SK-N-SH (cell line): ENCODE measurements around the gene HOXD10. TPM values are rescaled to one million over a fixed set of nuclear protein-coding genes. Genes with fewer than 3 reads are reported as not detected.

Experiments used
- CTCF ChIA-PET: fragments of 300-600, 350-600 bp; formaldehyde crosslinking; extraction: SDS; loops from one replicate; lab custom pipeline; 2021; lab: Yijun Ruan, JAX
- POLR2A ChIA-PET: fragments of 350-600 bp; sonication (Branson Sonifier 250); formaldehyde crosslinking; extraction: SDS; loops from one replicate; lab custom pipeline; 2020; ENCODE audit warnings: antibody characterized with exemption, inconsistent platforms; lab: Yijun Ruan, JAX
- DNase-seq: peaks from one replicate; pipeline ENCODE4 v3.0.0; 2012
- H2AFZ ChIP-seq: fragments of 200-600 bp; sonication (generic); 2 replicates; pipeline ENCODE4 v1.8.1; 2016; ENCODE audit warnings: antibody characterized with exemption, mild to moderate bottlenecking, low read depth
- H3F3A ChIP-seq: fragments of 200-600 bp; sonication (generic); replicated peaks from 2 replicates; pipeline ENCODE3; 2016; ENCODE audit warnings: antibody characterized with exemption, mild to moderate bottlenecking; ENCODE audit not compliant: insufficient read depth
- H3K27ac ChIP-seq, 2 experiments: fragments of 200-500 bp in 1 of 2; fragments of 200-600 bp in 1 of 2; sonication (Bioruptor generic) in 1 of 2; sonication (generic), shearing (Covaris generic) in 1 of 2; 2 replicates each; pipeline versions ENCODE4 v1.5.1 to v1.6.1; 2014 to 2016; ENCODE audit warnings: low read depth in 2 of 2, inconsistent platforms in 1 of 2, low read length in 1 of 2, mild to moderate bottlenecking in 1 of 2, mixed read lengths in 1 of 2
- H3K27me3 ChIP-seq: fragments of 200-600 bp; sonication (generic), shearing (Covaris generic); 2 replicates; pipeline ENCODE4 v1.6.1; 2016; ENCODE audit warnings: mixed run types; ENCODE audit not compliant: insufficient read depth
- H3K36me3 ChIP-seq, 2 experiments: fragments of 200-500 bp in 1 of 2; fragments of 200-600 bp in 1 of 2; sonication (Bioruptor generic) in 1 of 2; sonication (generic) in 1 of 2; replicated peaks in 1 of 2; 2 replicates each; pipeline versions ENCODE3 to v1.5.1; 2014 to 2016; ENCODE audit warnings: low read length in 1 of 2, mild to moderate bottlenecking in 1 of 2; ENCODE audit not compliant: insufficient read depth in 2 of 2, control insufficient read depth in 1 of 2
- H3K4me1 ChIP-seq, 2 experiments: fragments of 200-500 bp in 1 of 2; fragments of 200-600 bp in 1 of 2; sonication (Bioruptor generic) in 1 of 2; sonication (generic), shearing (Covaris generic) in 1 of 2; 2 replicates each; pipeline versions ENCODE4 v1.5.1 to v1.6.1; 2014 to 2016; ENCODE audit warnings: low read depth in 1 of 2, low read length in 1 of 2, mixed run types in 1 of 2; ENCODE audit not compliant: insufficient read depth in 2 of 2, control insufficient read depth in 1 of 2
- H3K4me2 ChIP-seq: fragments of 200-600 bp; sonication (generic), shearing (Covaris generic); 2 replicates; pipeline ENCODE4 v1.6.1; 2017; ENCODE audit warnings: mixed run types
- H3K4me3 ChIP-seq, 2 experiments: fragments of 200-500 bp in 1 of 2; fragments of 200-600 bp in 1 of 2; sonication (Bioruptor generic) in 1 of 2; sonication (generic), shearing (Covaris generic) in 1 of 2; 2 replicates each; pipeline versions ENCODE4 v1.5.1 to v1.8.1; 2014 to 2016; ENCODE audit warnings: low read depth in 2 of 2, inconsistent platforms in 1 of 2, low read length in 1 of 2, mild to moderate bottlenecking in 1 of 2, mixed read lengths in 1 of 2, moderate library complexity in 1 of 2
- H3K79me2 ChIP-seq: fragments of 200-600 bp; sonication (generic); 2 replicates; pipeline ENCODE4 v1.8.1; 2017; ENCODE audit warnings: mild to moderate bottlenecking; ENCODE audit not compliant: insufficient read depth
- H3K9ac ChIP-seq: fragments of 200-600 bp; sonication (generic); 2 replicates; pipeline ENCODE4 v1.6.1; 2017; ENCODE audit warnings: mixed run types
- H3K9me2 ChIP-seq: fragments of 200-600 bp; sonication (generic); 2 replicates; pipeline ENCODE4 v1.6.1; 2017; ENCODE audit warnings: mixed run types
- H3K9me3 ChIP-seq: fragments of 200-600 bp; sonication (generic); 2 replicates; pipeline ENCODE4 v1.6.1; 2017; ENCODE audit warnings: mixed run types, mild to moderate bottlenecking, moderate library complexity
- H4K20me1 ChIP-seq: fragments of 200-600 bp; sonication (generic); 2 replicates; pipeline ENCODE4 v1.6.1; 2017; ENCODE audit warnings: mild to moderate bottlenecking, mixed run types; ENCODE audit not compliant: insufficient read depth
- CHD2 ChIP-seq: fragments of 150-350 bp; IDR thresholded peaks from 2 replicates; pipeline ENCODE4 v1.6.1; 2018; ENCODE audit warnings: low read length; ENCODE audit not compliant: partially characterized antibody
- EP300 ChIP-seq, 2 experiments: IDR thresholded peaks; 2 replicates each; pipeline versions ENCODE4 v1.4.0 to v1.6.1; 2012; ENCODE audit warnings: borderline replicate concordance in 1 of 2, low read depth in 1 of 2, low read length in 1 of 2
- EZH2phosphoT487 ChIP-seq: fragments of 200-600 bp; sonication (generic); IDR thresholded peaks from 2 replicates; pipeline ENCODE4 v1.6.1; 2017; ENCODE audit warnings: low read depth, mixed run types, mild to moderate bottlenecking, antibody characterized with exemption, moderate library complexity, borderline replicate concordance
- FOXM1 ChIP-seq: IDR thresholded peaks from 2 replicates; pipeline ENCODE4 v1.4.0; 2012; ENCODE audit warnings: low read depth, mild to moderate bottlenecking
- GABPA ChIP-seq: IDR thresholded peaks from 2 replicates; pipeline ENCODE4 v1.4.0; 2012; ENCODE audit warnings: low read depth, mild to moderate bottlenecking
- IRF3 ChIP-seq: fragments of 150-350 bp; IDR thresholded peaks from 2 replicates; pipeline ENCODE4 v1.6.1; 2016; ENCODE audit warnings: mild to moderate bottlenecking, low read depth, low read length
- JUND ChIP-seq: IDR thresholded peaks from 2 replicates; pipeline ENCODE4 v1.4.0; 2012
- MXI1 ChIP-seq: IDR thresholded peaks from 2 replicates; pipeline ENCODE4 v1.6.1; 2012; ENCODE audit warnings: mild to moderate bottlenecking, low read depth, low read length, improper control_type of control experiment
- NRF1 ChIP-seq: IDR thresholded peaks from 2 replicates; pipeline ENCODE4 v1.6.1; 2012; ENCODE audit warnings: low read depth, mild to moderate bottlenecking, low read length
- RAD21 ChIP-seq: IDR thresholded peaks from 2 replicates; pipeline ENCODE4 v1.6.1; 2012; ENCODE audit warnings: mild to moderate bottlenecking, low read length
- REST ChIP-seq: IDR thresholded peaks from 2 replicates; pipeline ENCODE4 v1.6.1; 2012; ENCODE audit warnings: mild to moderate bottlenecking, low read depth, low read length, moderate library complexity
- RFX5 ChIP-seq: IDR thresholded peaks from 2 replicates; pipeline ENCODE4 v1.6.1; 2012; ENCODE audit warnings: mild to moderate bottlenecking, improper control_type of control experiment, low read length
- RXRA ChIP-seq: IDR thresholded peaks from 2 replicates; pipeline ENCODE4 v1.4.0; 2012; ENCODE audit warnings: low read depth, mild to moderate bottlenecking, borderline replicate concordance
- SIN3A ChIP-seq: IDR thresholded peaks from 2 replicates; pipeline ENCODE4 v1.6.1; 2012; ENCODE audit warnings: low read depth, mild to moderate bottlenecking, low read length, moderate library complexity, borderline replicate concordance
- SMC3 ChIP-seq: IDR thresholded peaks from 2 replicates; pipeline ENCODE4 v1.6.1; 2012; ENCODE audit warnings: low read depth, low read length, improper control_type of control experiment
- TAF1 ChIP-seq: IDR thresholded peaks from 2 replicates; pipeline ENCODE4 v1.6.1; 2012; ENCODE audit warnings: low read depth, mild to moderate bottlenecking, low read length, moderate library complexity, borderline replicate concordance
- TEAD4 ChIP-seq: IDR thresholded peaks from 2 replicates; pipeline ENCODE4 v1.4.0; 2012; ENCODE audit warnings: mild to moderate bottlenecking, borderline replicate concordance; ENCODE audit not compliant: insufficient read depth
- YY1 ChIP-seq: IDR thresholded peaks from 2 replicates; pipeline ENCODE4 v1.4.0; 2012; ENCODE audit warnings: low read depth, mild to moderate bottlenecking
- WGBS: methylation state at CpG from one replicate; pipeline ENCODE4 v1.1.6; 2017; ENCODE audit warnings: low lambda C conversion rate; 5-methylcytosine and 5-hydroxymethylcytosine counted together
- polyA plus RNA-seq, 3 experiments: library from polyadenylated mRNA; depleted of rRNA; stranded (reverse); fragments of >200 nt; gene quantifications; 2 replicates each; pipeline ENCODE4 v1.2.3, GENCODE V29; 2012

HOXD10 gene
- polyA plus RNA-seq, 1 of the 3 experiments (the other 2 are of a cell fraction): 0.10 TPM

DNA sequence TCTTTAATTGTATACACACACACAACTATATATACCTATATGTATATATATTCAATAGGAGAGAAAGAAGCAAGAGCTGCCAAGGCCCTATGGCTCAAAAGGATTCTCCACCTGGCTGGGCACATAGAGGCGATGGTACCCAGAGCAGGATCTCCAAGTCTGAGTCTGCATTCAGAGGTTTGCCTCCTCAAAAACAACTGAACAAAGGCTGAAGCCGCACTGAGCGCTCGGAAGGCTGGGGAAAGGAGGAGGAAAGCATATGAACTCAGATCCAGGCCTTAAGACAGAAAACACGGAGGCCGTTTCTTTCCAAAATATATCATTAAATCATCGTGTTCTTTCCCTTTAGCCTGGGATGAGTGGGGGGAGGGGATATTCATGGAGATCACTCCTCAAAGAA is 13.4 kb upstream of the HOXD10 start:
- 77% methylated on average over 7 of the region's 7 CpGs for WGBS
- Histone ChIP-seq H3K36me3 (no peaks in the 10 kb centered on the region), H4K20me1 (no peaks in the 10 kb centered on the region), H3K9ac (no peak overlapping the region), H3K4me2 (no peak overlapping the region), H2AFZ (no peak overlapping the region), H3K79me2 (no peaks in the 10 kb centered on the region), H3K4me3 (no peak overlapping the region), H3F3A (peaks cover 8% of the 10 kb centered on the region), H3K27me3 (peaks cover 91% of the 10 kb centered on the region), H3K9me2 (no peaks in the 10 kb centered on the region), H3K9me3 (no peaks in the 10 kb centered on the region), H3K27ac (no peak overlapping the region), H3K4me1 (peaks cover 0 to 18% of the 10 kb centered on the region in 2 experiments; a peak in 2 of 4 replicates)
- no peak for DNase-seq
- TF ChIP-seq SIN3A: no peak
- no peak for TF ChIP-seq NRF1
- TF ChIP-seq GABPA: no peak
- TF ChIP-seq JUND: no peak
- TF ChIP-seq REST: no peak
- no peak for TF ChIP-seq SMC3
- TF ChIP-seq TEAD4: no peak
- TF ChIP-seq TAF1: no peak
- no peak for TF ChIP-seq CHD2
- TF ChIP-seq EZH2phosphoT487: no peak
- no peak for TF ChIP-seq RAD21
- TF ChIP-seq IRF3: no peak
- no peak for TF ChIP-seq EP300 (IDR thresholded peaks at IDR 0.05; ENCODE audit: borderline replicate concordance in 1 of 2, low read depth in 1 of 2, low read length in 1 of 2)
- TF ChIP-seq RFX5: no peak
- TF ChIP-seq YY1: no peak
- no peak for TF ChIP-seq RXRA
- TF ChIP-seq MXI1: no peak
- no peak for TF ChIP-seq FOXM1
- ChIA-PET POLR2A (no interaction called here), CTCF (interaction anchor here (0.6 to 17.7 kb wide), 12 partner anchors 8 to 1046 kb away, joined by 3 to 264 read pairs (median 6); partner anchors contain the start of genes EVX2, HOXD12, HOXD13 and HOXD9)
